CD4-positive, alpha-beta T cell (primary cell): ENCODE data around the gene CD36. TPM values are rescaled to one million over a fixed set of nuclear protein-coding genes. Genes with fewer than 3 reads are reported as not detected.

ENCODE experiments used
- ATAC-seq: fragments of 200-7000 bp; cut with Tn5 transposase; one replicate; pipeline ENCODE4 v1.10.0; 2022; ENCODE audit warnings: mild to moderate bottlenecking; ENCODE audit not compliant: poor library complexity
- CTCF ChIA-PET: fragments of 350-600 bp; sonication (Branson Sonifier 250); formaldehyde crosslinking; loops from one replicate; lab custom pipeline; 2021; ENCODE audit warnings: antibody characterized with exemption, inconsistent platforms; lab: Charles Lee
- POLR2A ChIA-PET: fragments of 350-600 bp; sonication (Branson Sonifier 250); formaldehyde crosslinking; loops from one replicate; lab custom pipeline; 2021; ENCODE audit warnings: antibody characterized with exemption, inconsistent platforms; lab: Charles Lee
- DNase-seq, 14 experiments: peaks; one replicate each; pipeline ENCODE4 v3.0.0-alpha.2; 2013 to 2020; ENCODE audit warnings: mixed read lengths in 2 of 14
- H3K27ac ChIP-seq, 2 donors: one replicate each; pipeline versions ENCODE4 v1.5.1 to v1.7.0; 2013; ENCODE audit warnings: low read length in 2 of 2, low read depth in 1 of 2, mild to moderate bottlenecking in 1 of 2
- H3K27me3 ChIP-seq, 2 experiments: 1 replicate in 1 of 2; 2 replicates in 1 of 2; pipeline versions ENCODE4 v1.6.1 to v1.7.0; 2013; ENCODE audit warnings: low read length in 2 of 2, control low read depth in 1 of 2, mild to moderate bottlenecking in 1 of 2, moderate library complexity in 1 of 2; ENCODE audit not compliant: insufficient read depth in 2 of 2, control insufficient read depth in 1 of 2
- H3K36me3 ChIP-seq: one replicate; pipeline ENCODE4 v1.6.1; 2013; ENCODE audit warnings: low read length, control low read depth; ENCODE audit not compliant: insufficient read depth
- H3K4me1 ChIP-seq: one replicate; pipeline ENCODE4 v1.6.1; 2013; ENCODE audit warnings: low read length, control low read depth; ENCODE audit not compliant: insufficient read depth
- H3K4me3 ChIP-seq: one replicate; pipeline ENCODE4 v1.5.1; 2013; ENCODE audit warnings: mild to moderate bottlenecking, low read length, moderate library complexity
- H3K9me3 ChIP-seq, 2 experiments: 1 replicate in 1 of 2; 2 replicates in 1 of 2; pipeline versions ENCODE4 v1.6.1 to v1.7.0; 2013; ENCODE audit warnings: low read length in 2 of 2, mild to moderate bottlenecking in 2 of 2, control low read depth in 1 of 2, moderate library complexity in 1 of 2; ENCODE audit not compliant: control insufficient read depth in 1 of 2, insufficient read depth in 1 of 2
- H3K27ac Mint-ChIP-seq: one replicate; pipeline ENCODE4 v1.8.0; 2020; ENCODE audit warnings: mixed read lengths
- H3K27me3 Mint-ChIP-seq: one replicate; pipeline ENCODE4 v1.8.0; 2021; ENCODE audit warnings: mixed read lengths
- H3K36me3 Mint-ChIP-seq: one replicate; pipeline ENCODE4 v1.8.0; 2021; ENCODE audit warnings: low read depth, mixed read lengths
- H3K4me1 Mint-ChIP-seq: one replicate; pipeline ENCODE4 v1.8.0; 2021; ENCODE audit warnings: low read depth, mixed read lengths
- H3K4me3 Mint-ChIP-seq: one replicate; pipeline ENCODE4 v1.8.0; 2020; ENCODE audit warnings: mild to moderate bottlenecking, mixed read lengths
- H3K9me3 Mint-ChIP-seq: one replicate; pipeline ENCODE4 v1.8.0; 2020; ENCODE audit warnings: mixed read lengths
- intact Hi-C, 2 experiments: fragments of 100-400 bp; cut with DNase I in 1 of 2; cut with micrococcal nuclease in 1 of 2; formaldehyde crosslinking; loops; one replicate each; pipeline versions ENCODE4 v1.15.1 to v1.9.0; 2023 to 2025; cut with DNase I, micrococcal nuclease
- total RNA-seq, 174 experiments: library from RNA in 2 of 174; stranded (reverse) in 2 of 174; gene quantifications; one replicate each; pipeline ENCODE4 v1.2.3 and lab custom pipeline; 2021 to 2026
- TF ChIP-seq, protein P1 (sequence below): fragments of 200-600 bp; IDR thresholded peaks from one replicate; pipeline ENCODE4 v1.8.0; 2022; ENCODE audit warnings: antibody characterized with exemption, mild to moderate bottlenecking

The CD36 gene
- total RNA-seq, 2 experiments from 2014 or later = 1.4 to 1.7 TPM

DNA sequence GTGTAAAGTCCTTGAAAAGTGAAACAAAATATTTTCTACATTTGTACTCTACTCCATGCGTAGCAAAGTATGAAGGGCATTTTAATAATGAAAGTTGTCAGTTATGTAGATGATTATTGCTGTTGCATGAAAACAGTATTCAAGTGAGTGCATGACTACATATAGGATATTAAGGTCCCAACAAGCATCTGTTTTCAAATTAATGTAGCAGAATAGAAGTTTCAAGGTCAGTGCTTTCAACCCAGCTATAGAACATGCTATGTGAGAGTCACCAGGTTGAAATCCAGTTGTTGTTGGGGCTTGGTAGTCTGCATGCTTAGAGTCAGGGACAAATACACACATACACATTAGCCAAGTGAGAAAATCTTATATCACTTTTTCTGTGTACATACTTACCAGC lies 14.8 kb downstream of the CD36 start:
- H3K27ac ChIP-seq = no peak overlapping the region

GRCh38 chr7:80654887-80655340 lies 16.5 kb downstream of the CD36 start:
- Mint-ChIP-seq H3K4me1 (no peaks in the 10 kb centered on the region), H3K27ac (no peak overlapping the region), H3K36me3 (no peaks in the 10 kb centered on the region), H3K9me3 (no peaks in the 10 kb centered on the region), H3K27me3 (no peaks in the 10 kb centered on the region), H3K4me3 (no peak overlapping the region)
- POLR2A ChIA-PET = no interaction called here
- no peaks in the 10 kb centered on the region for H3K4me1 ChIP-seq
- intact Hi-C loops = loop anchor here in 1 of 2 experiments (10.0 kb wide), 1 partner anchor 560 kb away; no protein-coding TSS in a partner anchor
- no peaks in the 10 kb centered on the region for H3K36me3 ChIP-seq
- no peak overlapping the region for H3K4me3 ChIP-seq
- TF ChIP-seq, protein P1, sequence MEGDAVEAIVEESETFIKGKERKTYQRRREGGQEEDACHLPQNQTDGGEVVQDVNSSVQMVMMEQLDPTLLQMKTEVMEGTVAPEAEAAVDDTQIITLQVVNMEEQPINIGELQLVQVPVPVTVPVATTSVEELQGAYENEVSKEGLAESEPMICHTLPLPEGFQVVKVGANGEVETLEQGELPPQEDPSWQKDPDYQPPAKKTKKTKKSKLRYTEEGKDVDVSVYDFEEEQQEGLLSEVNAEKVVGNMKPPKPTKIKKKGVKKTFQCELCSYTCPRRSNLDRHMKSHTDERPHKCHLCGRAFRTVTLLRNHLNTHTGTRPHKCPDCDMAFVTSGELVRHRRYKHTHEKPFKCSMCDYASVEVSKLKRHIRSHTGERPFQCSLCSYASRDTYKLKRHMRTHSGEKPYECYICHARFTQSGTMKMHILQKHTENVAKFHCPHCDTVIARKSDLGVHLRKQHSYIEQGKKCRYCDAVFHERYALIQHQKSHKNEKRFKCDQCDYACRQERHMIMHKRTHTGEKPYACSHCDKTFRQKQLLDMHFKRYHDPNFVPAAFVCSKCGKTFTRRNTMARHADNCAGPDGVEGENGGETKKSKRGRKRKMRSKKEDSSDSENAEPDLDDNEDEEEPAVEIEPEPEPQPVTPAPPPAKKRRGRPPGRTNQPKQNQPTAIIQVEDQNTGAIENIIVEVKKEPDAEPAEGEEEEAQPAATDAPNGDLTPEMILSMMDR = no peak
- DNase-seq (no peak), ATAC-seq (no peak)
- H3K27ac ChIP-seq = no peak overlapping the region
- CTCF ChIA-PET = no interaction called here
- H3K27me3 ChIP-seq = no peaks in the 10 kb centered on the region
- no peaks in the 10 kb centered on the region for H3K9me3 ChIP-seq

More for the DNA sequence above, 14.8 kb downstream of the CD36 start:
- no peak overlapping the region for H3K27ac Mint-ChIP-seq
- no peaks in the 10 kb centered on the region for H3K27me3 Mint-ChIP-seq
- POLR2A ChIA-PET = no interaction called here
- H3K4me3 Mint-ChIP-seq = no peak overlapping the region
- intact Hi-C loops = loop anchor here in 1 of 2 experiments (10.0 kb wide), 1 partner anchor 558 kb away; no protein-coding TSS in a partner anchor
- H3K4me3 ChIP-seq = no peak overlapping the region
- CTCF ChIA-PET = no interaction called here
- DNase-seq (no peak), ATAC-seq (no peak)
- no peaks in the 10 kb centered on the region for H3K27me3 ChIP-seq
- H3K9me3 Mint-ChIP-seq = no peaks in the 10 kb centered on the region
- H3K4me1 Mint-ChIP-seq = no peaks in the 10 kb centered on the region
- H3K9me3 ChIP-seq = no peaks in the 10 kb centered on the region
- no peaks in the 10 kb centered on the region for H3K36me3 ChIP-seq
- TF ChIP-seq, protein P1 = no peak
- H3K4me1 ChIP-seq = no peaks in the 10 kb centered on the region
- H3K36me3 Mint-ChIP-seq = no peaks in the 10 kb centered on the region

GRCh38 chr7:80656029-80656428 lies 17.6 kb downstream of the CD36 start:
- Mint-ChIP-seq H3K4me1 (no peaks in the 10 kb centered on the region), H3K9me3 (no peaks in the 10 kb centered on the region), H3K27me3 (no peaks in the 10 kb centered on the region), H3K36me3 (no peaks in the 10 kb centered on the region), H3K4me3 (no peak overlapping the region), H3K27ac (no peak overlapping the region)
- CTCF ChIA-PET = no interaction called here
- Histone ChIP-seq H3K4me3 (no peak overlapping the region), H3K27me3 (no peaks in the 10 kb centered on the region), H3K4me1 (no peaks in the 10 kb centered on the region), H3K27ac (no peak overlapping the region), H3K36me3 (no peaks in the 10 kb centered on the region), H3K9me3 (no peaks in the 10 kb centered on the region)
- TF ChIP-seq, protein P1 = no peak
- intact Hi-C loops = loop anchor here in 1 of 2 experiments (10.0 kb wide), 1 partner anchor 561 kb away; no protein-coding TSS in a partner anchor
- no peak for ATAC-seq
- DNase-seq = no peak
- POLR2A ChIA-PET = no interaction called here
